Superior temporal gyrus (tissue), 1 donor: ENCODE data around the gene APOC3.
A peak's percentile ranks its signal among the peaks of the same experiment; 100 is the strongest.

Source experiments
- DNase-seq: peaks from one replicate; pipeline ENCODE4 v3.0.0-alpha.2; 2016; ENCODE audit errors: extremely low spot score

The APOC3 gene

DNA sequence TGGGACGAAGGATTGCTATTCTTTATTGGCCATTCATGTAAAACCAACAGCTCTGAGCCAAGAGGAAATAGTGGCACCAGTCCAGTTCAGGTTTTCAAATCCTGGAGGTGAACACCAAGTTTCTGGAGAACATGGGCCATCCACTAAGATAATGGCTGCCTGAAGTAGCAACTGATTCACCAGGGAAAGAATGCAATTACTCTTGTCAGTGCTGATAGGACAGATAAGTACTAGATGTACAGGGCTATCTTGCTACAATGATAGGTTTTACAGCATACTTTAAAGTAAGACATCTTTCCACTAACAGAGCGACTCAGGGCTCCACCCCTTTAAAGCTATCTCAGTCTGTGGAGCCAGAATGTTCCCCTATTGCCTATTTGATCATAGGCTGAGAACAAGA, 44.5 kb downstream of the APOC3 start:
- DNase-seq = no peak

DNA sequence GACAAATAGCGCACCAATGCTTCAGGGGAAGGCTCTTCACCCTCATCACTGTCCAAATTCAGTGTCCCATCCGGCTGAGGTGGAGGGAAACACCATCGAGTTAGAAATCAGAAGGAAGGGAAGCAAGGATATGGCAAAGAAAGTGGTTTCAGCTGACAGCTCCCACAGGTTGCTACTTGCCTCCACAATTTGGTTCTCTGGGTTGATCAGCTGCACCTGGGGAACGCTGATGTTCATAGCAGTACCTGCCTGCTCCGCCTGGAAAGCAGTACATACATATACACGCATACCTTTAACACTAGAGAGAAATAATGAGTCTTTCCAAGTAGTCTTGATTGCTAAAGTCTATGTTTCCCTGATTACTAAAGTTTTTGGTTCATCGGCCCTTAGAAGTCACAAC, 45.5 kb downstream of the APOC3 start:
- no peak for DNase-seq

DNA sequence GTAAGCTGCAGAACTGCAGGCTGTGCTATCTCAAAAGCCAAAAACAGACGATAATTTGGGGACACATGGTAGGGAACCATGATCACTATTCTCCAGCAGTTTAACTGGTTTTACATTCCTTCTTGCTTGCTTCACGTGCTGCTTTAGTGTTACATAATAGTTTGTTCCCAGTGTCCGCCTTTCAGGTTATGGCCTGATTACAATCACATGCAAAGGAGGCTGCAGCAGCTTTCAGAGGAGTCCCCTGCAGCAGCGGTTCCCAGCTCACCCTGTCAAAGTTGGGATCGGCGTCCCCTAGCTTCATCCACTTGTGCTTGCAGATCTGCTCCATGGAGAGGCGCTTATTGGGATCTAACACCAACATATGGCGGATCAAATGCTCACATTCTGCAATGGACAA, 46.9 kb downstream of the APOC3 start:
- no peak for DNase-seq

DNA sequence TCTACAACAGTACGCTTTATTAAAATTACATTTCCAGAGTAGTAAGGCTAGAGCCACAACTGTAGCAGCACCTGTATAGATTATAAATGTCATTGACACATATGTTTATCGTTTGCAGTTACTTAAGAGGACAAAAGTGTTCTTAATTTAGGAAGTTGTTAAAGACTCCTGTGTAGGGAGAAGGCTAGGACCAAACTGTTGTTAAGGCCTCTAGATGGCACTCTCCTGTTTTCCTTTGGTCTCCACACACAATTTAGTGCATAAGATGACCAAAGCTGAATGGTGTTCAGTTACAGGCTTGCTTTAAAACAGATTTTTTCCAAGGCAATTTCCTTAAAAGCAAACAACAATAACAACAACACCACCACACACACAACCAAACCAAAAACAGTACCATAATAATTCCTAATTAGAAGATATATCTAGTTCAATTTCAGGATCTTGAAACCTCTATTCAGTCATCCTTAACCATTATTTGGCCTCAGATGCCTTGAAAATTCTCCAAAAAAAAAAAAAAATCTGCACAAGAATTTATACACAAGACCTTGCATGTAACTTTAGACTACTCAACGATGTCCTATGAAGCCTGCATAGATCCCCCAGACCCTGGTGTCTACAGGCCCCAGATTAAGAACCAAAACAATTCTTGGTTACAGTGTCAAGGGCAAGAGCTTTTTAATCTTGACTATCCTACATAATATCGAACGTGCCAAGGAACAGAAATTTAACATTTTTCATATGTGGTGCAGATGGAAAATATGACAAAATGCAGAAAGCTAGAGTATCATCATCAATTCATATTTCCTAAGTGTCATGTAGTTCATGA, 50.3 kb downstream of the APOC3 start:
- DNase-seq = peak; percentile 92

DNA sequence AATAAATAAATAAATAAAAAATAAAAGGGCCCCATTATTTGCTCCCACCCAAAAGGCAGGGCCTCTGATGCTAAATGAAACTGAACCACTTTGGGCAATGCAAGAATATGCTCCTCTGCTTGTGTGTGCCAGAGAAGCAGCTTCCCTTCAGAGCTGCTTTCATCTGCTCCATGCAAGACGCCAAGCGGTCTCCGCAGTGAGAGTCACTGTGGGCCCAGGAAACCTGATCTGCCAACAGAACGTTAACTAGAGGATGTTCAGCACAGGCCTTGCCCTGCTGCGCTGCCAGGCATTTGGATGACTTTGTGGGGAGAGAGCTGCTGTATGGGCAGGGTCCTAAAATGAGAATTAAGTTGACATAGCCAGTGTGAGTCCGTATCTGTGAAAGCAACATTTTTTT, 51.4 kb downstream of the APOC3 start:
- no peak for DNase-seq

DNA sequence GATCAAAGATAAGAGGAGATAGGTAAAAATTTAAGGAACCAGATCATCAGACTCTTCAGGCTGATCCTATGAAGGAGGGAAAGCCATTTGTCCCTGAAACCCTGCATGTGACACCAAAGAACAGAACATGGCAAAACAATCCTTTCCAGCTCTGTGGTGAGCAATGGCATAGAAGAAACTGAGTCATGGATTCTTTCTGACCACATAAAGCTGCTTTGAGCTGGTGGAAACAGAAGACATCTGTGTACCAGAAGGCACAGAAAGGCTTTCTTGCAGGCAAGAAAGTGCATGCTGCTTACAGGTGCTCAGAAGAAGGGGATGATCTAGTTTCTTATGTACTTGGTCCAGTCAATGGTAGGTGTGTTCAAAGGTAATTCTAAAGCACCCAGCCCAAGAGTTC, 52.7 kb downstream of the APOC3 start:
- DNase-seq = no peak
